Epithelial cell of proximal tubule (primary cell): ENCODE results near the gene SLC25A11. TPM values are rescaled to one million over a fixed set of nuclear protein-coding genes. Genes with fewer than 3 reads are reported as not detected.
"Not testable (repeated sequence)": the region's sequence is repeated elsewhere in the genome, so short reads cannot be mapped to it uniquely, and the experiment has no call there.

Experiments used
- DNase-seq: peaks from one replicate; pipeline ENCODE4 v3.0.0-alpha.2; 2011; ENCODE audit warnings: low read depth
- H3K4me3 ChIP-seq: 2 replicates; pipeline ENCODE4 v1.5.1; 2011; ENCODE audit warnings: low read depth, mild to moderate bottlenecking, low read length
- CTCF ChIP-seq: conservative IDR thresholded peaks from 2 replicates; pipeline ENCODE4 v1.5.1; 2012; ENCODE audit warnings: low read depth, mild to moderate bottlenecking, low read length
- total RNA-seq: library from RNA; depleted of rRNA; stranded (reverse); fragments of >200 nt; gene quantifications from 2 replicates; pipeline ENCODE4 v1.2.3, GENCODE V29; 2015

SLC25A11 gene
- total RNA-seq, 1 donor from 2014 or later = 45.5 TPM

- TF ChIP-seq CTCF = no peak
- H3K4me3 ChIP-seq = no peak overlapping the region
- no peak for DNase-seq
Measured at GRCh38 chr17:4933646-4934045, 6.2 kb downstream of the SLC25A11 start.

- no peak for TF ChIP-seq CTCF
- no peak overlapping the region for H3K4me3 ChIP-seq
- DNase-seq = no peak
Measured at GRCh38 chr17:4932756-4933155, 7.1 kb downstream of the SLC25A11 start.

DNA sequence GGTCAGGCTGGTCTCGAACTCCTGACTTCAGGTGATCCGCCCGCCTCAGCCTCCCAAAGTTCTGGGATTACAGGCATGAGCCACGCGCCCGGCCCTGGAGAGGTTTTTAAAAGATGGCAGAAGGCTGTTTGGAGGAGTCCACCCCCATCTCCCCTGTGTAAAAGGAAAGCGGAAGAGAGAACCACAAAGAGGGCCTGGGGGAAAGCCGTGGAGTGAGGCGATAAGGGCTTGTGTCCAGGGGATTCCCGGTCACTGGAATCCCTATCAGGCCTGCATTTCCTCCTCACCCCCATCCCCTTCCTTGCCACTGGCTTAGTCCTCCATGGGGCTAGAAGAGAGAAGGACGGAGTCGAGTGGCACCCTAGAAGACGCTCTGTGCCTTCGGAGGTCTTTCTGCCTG is 7.9 kb downstream of the SLC25A11 start, which contains the start of gene GP1BA:
Gene GP1BA (plus strand): TSS at position 315 of the 400 bp plus-strand sequence. CDS start 328 bp downstream, outside the sequence.
- no peak for TF ChIP-seq CTCF
- DNase-seq = no peak
- no peak within 1 kb of the TSS for H3K4me3 ChIP-seq

DNA sequence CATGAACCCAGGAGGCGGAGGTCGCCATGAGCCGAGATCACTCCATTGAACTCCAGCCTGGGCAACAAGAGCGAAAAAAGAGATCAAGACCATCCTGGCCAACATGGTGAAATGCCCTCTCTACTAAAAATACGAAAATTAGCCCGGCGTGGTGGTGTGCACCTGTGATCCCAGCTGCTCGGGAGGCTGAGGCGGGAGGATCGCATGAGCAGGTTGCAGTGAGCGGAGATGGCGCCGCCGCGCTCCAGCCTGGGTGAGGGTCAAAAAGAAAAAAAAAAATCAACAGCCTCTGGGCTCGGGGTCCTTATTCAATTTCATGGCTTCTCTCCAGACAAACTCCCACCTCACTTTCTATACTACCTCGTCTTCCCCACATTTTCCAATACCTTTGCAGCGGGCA is 11.0 kb downstream of the SLC25A11 start:
- TF ChIP-seq CTCF = no peak
- no peak for DNase-seq
- H3K4me3 ChIP-seq = no peak overlapping the region

DNA sequence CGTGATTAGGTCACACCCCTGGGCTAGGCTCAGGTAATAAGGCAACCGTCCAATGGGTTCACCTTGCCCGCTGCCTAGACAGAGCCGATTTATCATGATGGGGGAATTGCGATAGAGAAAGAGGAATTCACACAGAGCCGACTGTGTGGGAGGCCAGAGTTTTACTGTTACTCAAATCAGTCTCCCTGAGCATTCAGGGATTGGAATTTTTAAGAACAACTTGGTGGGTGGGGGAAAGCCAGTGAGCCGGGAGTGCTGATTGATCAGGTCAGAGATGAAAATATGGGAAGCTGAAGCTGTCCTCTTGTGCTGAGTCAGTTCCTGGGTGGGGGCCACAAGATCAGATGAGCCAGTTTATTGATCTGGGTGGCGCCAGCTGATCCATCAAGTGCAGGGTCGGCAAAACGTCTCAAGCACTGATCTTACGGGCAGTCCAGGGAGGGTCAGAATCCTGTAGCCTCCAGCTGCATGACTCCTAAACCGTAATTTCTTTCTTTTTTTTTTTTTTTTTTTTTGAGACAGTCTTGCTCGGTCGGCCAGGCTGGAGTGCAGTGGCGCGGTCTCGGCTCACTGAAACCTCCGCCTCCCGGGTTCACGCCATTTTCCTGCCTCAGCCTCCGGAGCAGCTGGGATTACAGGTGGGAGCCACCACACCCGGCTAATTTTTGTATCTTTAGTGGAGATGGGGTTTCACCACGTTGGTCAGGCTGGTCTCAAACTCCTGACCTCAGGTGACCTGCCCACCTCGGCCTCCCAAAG is 13.1 kb downstream of the SLC25A11 start:
- not testable (repeated sequence) for DNase-seq

GRCh38 chr17:4921320-4921719 is 18.5 kb downstream of the SLC25A11 start:
- DNase-seq = no peak
- no peak for TF ChIP-seq CTCF
- H3K4me3 ChIP-seq = no peak overlapping the region

More for the DNA sequence above, 13.1 kb downstream of the SLC25A11 start:
- H3K4me3 ChIP-seq = not testable (repeated sequence)

DNA sequence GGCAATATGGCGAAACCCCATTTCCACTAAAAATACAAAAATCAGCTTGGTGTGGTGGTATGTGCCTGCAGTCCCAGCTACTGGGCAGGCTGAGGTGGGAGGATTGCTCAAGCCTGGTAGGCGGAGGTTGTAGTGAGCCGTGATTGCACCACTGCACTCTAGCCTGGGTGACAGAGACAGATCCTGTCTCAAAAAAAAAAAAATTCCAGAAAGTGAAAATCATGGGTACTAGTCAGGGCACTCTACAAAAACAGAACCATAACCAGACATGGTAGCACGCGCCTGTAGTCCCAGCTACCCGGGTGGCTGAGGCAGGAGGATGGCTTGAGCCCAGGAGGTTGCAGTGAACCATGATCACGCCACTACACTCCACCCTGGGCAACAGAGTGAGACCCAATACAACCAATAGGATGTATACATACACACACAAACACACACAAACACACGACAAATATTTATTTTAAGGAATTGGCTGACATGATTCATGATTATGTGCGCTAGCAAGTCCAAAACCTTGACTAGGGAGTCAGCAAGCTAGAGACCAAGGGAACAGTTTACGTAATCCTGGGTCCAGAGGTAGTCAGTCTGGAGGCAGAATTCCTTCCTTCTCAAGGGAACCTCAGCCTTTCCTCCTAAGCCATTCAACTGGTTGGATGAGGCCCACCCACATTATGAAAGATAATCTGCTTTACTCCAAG is 19.3 kb downstream of the SLC25A11 start:
- no peak for TF ChIP-seq CTCF
- no peak overlapping the region for H3K4me3 ChIP-seq
- DNase-seq = no peak
